Spleen (tissue), 11 donors: ENCODE measurements around the gene GPC4. TPM values are rescaled to one million over a fixed set of nuclear protein-coding genes. Genes with fewer than 3 reads are reported as not detected.

Experiments used
- DNase-seq: peaks from one replicate; pipeline ENCODE4 v3.0.0-alpha.2; 2020
- H3K27ac ChIP-seq, 8 donors: fragments of 200-600 bp; sonication (generic) in 7 of 8; 1 replicate in 4 of 8; 2 replicates in 4 of 8; pipeline versions ENCODE4 v1.5.0 to v1.8.0; 2016 to 2021; ENCODE audit warnings: inconsistent platforms in 4 of 8, mild to moderate bottlenecking in 4 of 8, moderate library complexity in 1 of 8
- H3K27me3 ChIP-seq, 7 donors: fragments of 200-600 bp; sonication (generic) in 6 of 7; replicated peaks in 1 of 7; 1 replicate in 4 of 7; 2 replicates in 3 of 7; pipeline versions ENCODE4 v1.5.0 to v1.8.0; 2016 to 2021; ENCODE audit warnings: inconsistent platforms in 3 of 7, mild to moderate bottlenecking in 1 of 7
- H3K36me3 ChIP-seq, 6 donors: fragments of 200-600 bp; sonication (generic) in 5 of 6; 1 replicate in 4 of 6; 2 replicates in 2 of 6; pipeline versions ENCODE4 v1.5.0 to v1.8.0; 2016 to 2021; ENCODE audit warnings: inconsistent platforms in 2 of 6
- H3K4me1 ChIP-seq, 6 donors: fragments of 200-600 bp; sonication (generic) in 5 of 6; 1 replicate in 3 of 6; 2 replicates in 3 of 6; pipeline versions ENCODE4 v1.5.0 to v1.8.0; 2016 to 2021; ENCODE audit warnings: inconsistent platforms in 3 of 6
- H3K4me3 ChIP-seq, 8 donors: fragments of 200-600 bp; sonication (generic) in 7 of 8; 1 replicate in 4 of 8; 2 replicates in 4 of 8; pipeline versions ENCODE4 v1.5.0 to v1.8.0; 2016 to 2021; ENCODE audit warnings: inconsistent platforms in 4 of 8, mild to moderate bottlenecking in 4 of 8, moderate library complexity in 2 of 8
- H3K9me3 ChIP-seq, 8 donors: fragments of 200-600 bp; sonication (generic) in 7 of 8; 1 replicate in 4 of 8; 2 replicates in 4 of 8; pipeline versions ENCODE4 v1.5.0 to v1.8.0; 2016 to 2021; ENCODE audit warnings: inconsistent platforms in 4 of 8
- POLR2A ChIP-seq, 3 donors: fragments of 450-650 bp; IDR thresholded peaks; one replicate each; pipeline ENCODE4 v1.5.1; 2017; ENCODE audit warnings: antibody characterized with exemption in 3 of 3, mild to moderate bottlenecking in 1 of 3
- POLR2AphosphoS5 ChIP-seq, 3 donors: sonication (generic); formaldehyde crosslinking; IDR thresholded peaks; one replicate each; pipeline ENCODE4 v1.5.1; 2017; ENCODE audit warnings: antibody characterized with exemption in 3 of 3
- WGBS, 5 donors: extraction: QIAGEN DNeasy Blood & Tissue Kit in 3 of 5; methylation state at CpG; one replicate each; pipeline versions ENCODE4 v1.1.5 to v1.1.7; 2013 to 2018; 5-methylcytosine and 5-hydroxymethylcytosine counted together
- intact Hi-C: fragments of 100-400 bp; cut with DNase I; formaldehyde crosslinking; loops from one replicate; pipeline ENCODE4 v1.15.0; 2023; ENCODE audit warnings: low total_unique reads
- polyA plus RNA-seq, 3 donors: library from polyadenylated mRNA; stranded (reverse); fragments of 200-250 nt; gene quantifications; one replicate each; pipeline ENCODE4 v1.2.1, GENCODE V29; 2013
- total RNA-seq, 7 donors: library from RNA; depleted of rRNA in 3 of 7; stranded (reverse); fragments of >200 nt in 3 of 7; fragmentation: NEBNext Ultra II Directional in 4 of 7; extraction: Animal tissue kit (Norgen Biotek cat#: 25700) in 4 of 7; gene quantifications; one replicate each; pipeline versions ENCODE4 v1.1.0 to v1.2.1, GENCODE V29; 2016 to 2021
- TF ChIP-seq, protein P1 (sequence below), 11 experiments: fragments of 200-600 bp in 7 of 11; fragments of 450-650 bp in 4 of 11; sonication (generic) in 4 of 11; IDR thresholded peaks in 8 of 11; conservative IDR thresholded peaks in 3 of 11; 1 replicate in 7 of 11; 2 replicates in 4 of 11; pipeline versions ENCODE4 v1.4.0 to v1.8.0; 2016 to 2021; ENCODE audit warnings: antibody characterized with exemption in 11 of 11, inconsistent platforms in 4 of 11, mild to moderate bottlenecking in 1 of 11
- donor health status: healthy with polysubstance abuse.
- donor health status: DM: no; HTN: no; CAD: no; lungs with moderate emphysema.
- donor health status: DM: no; HTN: no; CAD: no.
- donor health status: Bipolar disorder and iron deficiency.
- donor health status: healthy.
- donor health status: DM: no; HTN: no; CAD: no.
- donor health status: DM: yes; HTN: yes; CAD: no.

The GPC4 gene
- total and polyA plus RNA-seq, 10 donors = 0.70 to 17.7 (median 4.9) TPM

DNA sequence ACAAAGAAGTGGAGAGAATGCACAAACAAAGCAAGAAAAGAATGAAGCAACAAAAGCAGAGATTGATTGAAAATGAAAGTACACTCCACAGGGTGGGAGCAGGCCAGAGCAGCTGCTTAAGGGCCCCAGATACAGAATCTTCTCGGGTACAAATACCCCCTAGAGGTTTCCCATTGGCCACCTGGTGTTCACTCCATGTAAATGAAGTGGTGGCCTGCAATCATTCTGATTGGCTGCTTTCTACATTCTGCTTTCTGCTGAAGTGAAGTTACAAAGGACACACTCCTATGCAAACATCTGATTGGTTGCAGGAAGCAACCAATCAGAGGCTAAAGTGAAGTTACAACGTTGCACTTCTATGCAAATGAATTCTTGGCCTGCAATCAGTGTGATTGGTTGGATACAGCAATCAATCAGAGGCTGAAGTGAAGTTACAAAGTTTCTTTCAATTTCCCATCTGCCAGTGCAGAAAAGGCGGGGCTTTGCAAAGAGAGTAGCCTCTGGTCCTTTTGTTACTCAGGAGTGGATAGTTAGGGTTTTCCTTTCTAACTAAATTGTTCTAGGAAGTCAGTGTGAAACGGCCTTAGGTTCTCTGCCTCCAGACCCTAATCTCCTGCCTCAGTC is 19.0 kb upstream of the GPC4 start:
- 53 to 84% (median 72%) methylated on average over 4 of the region's 4 CpGs for WGBS, 5 donors

DNA sequence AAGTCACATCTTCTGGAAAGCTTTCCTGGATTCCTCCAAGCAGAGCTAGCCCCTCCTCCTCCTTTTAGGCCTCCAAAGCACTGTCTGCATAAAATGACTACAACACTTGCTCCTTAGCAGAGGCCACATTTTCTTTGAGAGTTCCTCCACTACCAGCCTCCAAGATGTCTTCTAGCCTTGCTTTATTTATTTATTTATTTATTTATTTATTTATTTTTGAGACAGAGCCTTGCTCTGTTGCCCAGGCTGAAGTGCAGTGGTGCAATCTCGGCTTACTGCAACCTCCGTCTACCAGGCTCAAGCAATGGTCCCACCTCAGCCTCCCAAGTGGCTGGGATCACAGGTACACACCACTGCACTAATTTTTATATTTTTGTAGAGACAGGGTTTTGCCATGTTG is 4.6 kb upstream of the GPC4 start:
- DNase-seq = no peak
- intact Hi-C loops = no loop called here
- Histone ChIP-seq H3K27ac (no peak overlapping the region), H3K36me3 (no peaks in the 10 kb centered on the region), H3K4me3 (no peak overlapping the region), H3K9me3 (no peaks in the 10 kb centered on the region), H3K4me1 (peaks cover 0 to 13% (median 1%) of the 10 kb centered on the region in 6 donors), H3K27me3 (peaks cover 0 to 38% (median 19%) of the 10 kb centered on the region in 7 donors)
- 83 to 95% (median 91%) methylated on average over 2 of the region's 2 CpGs for WGBS, 5 donors
- TF ChIP-seq POLR2A (IDR thresholded peaks at IDR 0.05) (no peak), POLR2AphosphoS5 (IDR thresholded peaks at IDR 0.05) (no peak)
- TF ChIP-seq, protein P1, sequence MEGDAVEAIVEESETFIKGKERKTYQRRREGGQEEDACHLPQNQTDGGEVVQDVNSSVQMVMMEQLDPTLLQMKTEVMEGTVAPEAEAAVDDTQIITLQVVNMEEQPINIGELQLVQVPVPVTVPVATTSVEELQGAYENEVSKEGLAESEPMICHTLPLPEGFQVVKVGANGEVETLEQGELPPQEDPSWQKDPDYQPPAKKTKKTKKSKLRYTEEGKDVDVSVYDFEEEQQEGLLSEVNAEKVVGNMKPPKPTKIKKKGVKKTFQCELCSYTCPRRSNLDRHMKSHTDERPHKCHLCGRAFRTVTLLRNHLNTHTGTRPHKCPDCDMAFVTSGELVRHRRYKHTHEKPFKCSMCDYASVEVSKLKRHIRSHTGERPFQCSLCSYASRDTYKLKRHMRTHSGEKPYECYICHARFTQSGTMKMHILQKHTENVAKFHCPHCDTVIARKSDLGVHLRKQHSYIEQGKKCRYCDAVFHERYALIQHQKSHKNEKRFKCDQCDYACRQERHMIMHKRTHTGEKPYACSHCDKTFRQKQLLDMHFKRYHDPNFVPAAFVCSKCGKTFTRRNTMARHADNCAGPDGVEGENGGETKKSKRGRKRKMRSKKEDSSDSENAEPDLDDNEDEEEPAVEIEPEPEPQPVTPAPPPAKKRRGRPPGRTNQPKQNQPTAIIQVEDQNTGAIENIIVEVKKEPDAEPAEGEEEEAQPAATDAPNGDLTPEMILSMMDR (IDR thresholded peaks at IDR 0.05 in 8 of 11, conservative IDR thresholded peaks at IDR 0.05 in 3 of 11) = no peak

More for the DNA sequence above, 19.0 kb upstream of the GPC4 start:
- Histone ChIP-seq H3K36me3 (no peaks in the 10 kb centered on the region), H3K9me3 (peaks cover 0 to 4% (median 0%) of the 10 kb centered on the region in 8 donors), H3K27me3 (no peaks in the 10 kb centered on the region), H3K27ac (no peak overlapping the region), H3K4me1 (no peaks in the 10 kb centered on the region), H3K4me3 (no peak overlapping the region)
- no peak for DNase-seq
- intact Hi-C loops = no loop called here
- TF ChIP-seq POLR2AphosphoS5 (IDR thresholded peaks at IDR 0.05) = no peak
- TF ChIP-seq POLR2A (IDR thresholded peaks at IDR 0.05) = no peak
- TF ChIP-seq, protein P1 (IDR thresholded peaks at IDR 0.05 in 8 of 11, conservative IDR thresholded peaks at IDR 0.05 in 3 of 11) = no peak

GRCh38 chrX:133418588-133418987 is 3.3 kb upstream of the GPC4 start:
- TF ChIP-seq POLR2A (IDR thresholded peaks at IDR 0.05) (no peak), POLR2AphosphoS5 (IDR thresholded peaks at IDR 0.05) (no peak)
- TF ChIP-seq, protein P1 (IDR thresholded peaks at IDR 0.05 in 8 of 11, conservative IDR thresholded peaks at IDR 0.05 in 3 of 11) = no peak
- H3K27ac ChIP-seq = no peak overlapping the region
- peaks cover 0 to 26% (median 4%) of the 10 kb centered on the region in 6 donors for H3K4me1 ChIP-seq
- peaks cover 0 to 52% (median 28%) of the 10 kb centered on the region in 7 donors for H3K27me3 ChIP-seq
- no peaks in the 10 kb centered on the region for H3K36me3 ChIP-seq
- intact Hi-C loops = no loop called here
- no peak for DNase-seq
- 58 to 75% (median 63%) methylated on average over 1 to 2 of the region's 2 CpGs for WGBS, 5 donors
- H3K9me3 ChIP-seq = no peaks in the 10 kb centered on the region
- H3K4me3 ChIP-seq = no peak overlapping the region

- Histone ChIP-seq H3K27me3 (peaks cover 0 to 63% (median 36%) of the 10 kb centered on the region in 7 donors), H3K27ac (no peak overlapping the region), H3K4me1 (peaks cover 0 to 36% (median 4%) of the 10 kb centered on the region in 6 donors), H3K4me3 (no peak overlapping the region), H3K9me3 (no peaks in the 10 kb centered on the region), H3K36me3 (no peaks in the 10 kb centered on the region)
- intact Hi-C loops = no loop called here
- 32 to 50% (median 43%) methylated on average over 6 of the region's 6 CpGs for WGBS, 5 donors
- no peak for DNase-seq
- TF ChIP-seq POLR2AphosphoS5 (IDR thresholded peaks at IDR 0.05) = no peak
- no peak for TF ChIP-seq POLR2A (IDR thresholded peaks at IDR 0.05)
- TF ChIP-seq, protein P1 (IDR thresholded peaks at IDR 0.05 in 8 of 11, conservative IDR thresholded peaks at IDR 0.05 in 3 of 11) = no peak
These were observed 2.1 kb upstream of the GPC4 start for GRCh38 chrX:133417364-133417763.
